Measurements from ENCODE around the gene DAP.

DAP gene

DNA sequence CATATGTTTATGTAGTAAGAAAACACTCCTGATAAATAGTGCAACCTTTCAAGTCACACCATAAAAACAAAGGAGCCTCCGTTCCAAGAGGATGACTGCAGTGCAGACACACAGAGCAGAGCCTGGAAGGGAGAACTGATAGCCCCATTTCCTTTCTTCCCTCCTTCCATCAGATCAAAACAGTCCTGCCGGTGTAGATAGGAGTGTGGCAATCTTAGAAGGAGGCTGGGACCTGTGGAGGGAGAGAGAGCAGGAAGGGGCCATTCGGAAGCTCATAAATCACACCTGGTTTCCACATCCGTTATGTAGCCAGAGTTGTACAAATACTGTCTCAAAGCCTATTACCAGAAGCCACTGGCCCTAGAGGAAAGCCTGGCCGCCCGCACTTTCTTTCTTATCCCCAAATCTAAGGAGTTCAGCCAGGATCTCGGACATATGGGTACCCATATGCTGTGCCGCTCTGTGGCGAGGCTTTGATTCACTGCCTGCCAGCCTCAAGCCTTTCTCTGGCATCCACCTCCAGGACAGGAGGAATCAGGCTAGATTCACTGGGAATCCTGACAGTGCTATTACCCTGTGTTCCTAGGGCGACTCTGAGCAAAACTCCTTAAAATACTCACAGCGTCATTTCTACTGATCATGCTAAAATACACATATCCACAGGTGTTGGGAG is 26.9 kb downstream of the DAP start:
- CTCF ChIA-PET, result interaction anchor here (1.0 kb wide), 1 partner anchor 11 kb away, joined by 3 read pairs; no protein-coding TSS in a partner anchor
- POLR2A ChIA-PET, result no interaction called here
- no peak for TF ChIP-seq CTCF (IDR thresholded peaks at IDR 0.05; ENCODE audit: insufficient read depth, low read length, missing control alignments)
- no peak for DNase-seq (ENCODE audit: low read depth, low spot score)
- H3K4me3 ChIP-seq (ENCODE audit: low read depth, low read length), result no peak overlapping the region

GRCh38 chr5:10733426-10733825 is 27.6 kb downstream of the DAP start:
- TF ChIP-seq CTCF (IDR thresholded peaks at IDR 0.05; ENCODE audit: insufficient read depth, low read length, missing control alignments), result no peak
- ChIA-PET POLR2A (no interaction called here), CTCF (no interaction called here)
- no peak for DNase-seq (ENCODE audit: low read depth, low spot score)
- H3K4me3 ChIP-seq (ENCODE audit: low read depth, low read length), result no peak overlapping the region

DNA sequence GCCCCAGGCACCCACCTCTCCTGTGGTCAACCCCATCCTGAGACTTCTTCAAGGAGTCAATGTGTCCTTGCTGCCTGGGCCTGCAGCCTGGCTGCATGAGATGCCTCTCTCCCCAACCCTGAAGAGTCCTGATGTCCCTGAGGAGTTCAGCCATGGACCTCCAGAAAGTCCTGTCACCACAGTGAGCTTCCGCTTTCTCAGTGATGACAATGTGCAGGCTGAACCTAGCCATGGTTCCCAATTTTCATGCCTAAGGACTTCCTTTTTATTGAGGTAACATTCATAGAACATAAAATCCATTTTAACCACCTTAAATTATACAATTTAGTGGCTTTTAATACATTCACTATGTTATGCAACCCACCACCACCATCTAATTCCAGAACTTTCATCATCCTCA is 29.1 kb downstream of the DAP start:
- H3K4me3 ChIP-seq (ENCODE audit: low read depth, low read length), result no peak overlapping the region
- ChIA-PET POLR2A (no interaction called here), CTCF (interaction anchor here (0.9 to 1.0 kb wide), 3 partner anchors 8 to 15 kb away, joined by 3 to 4 read pairs (median 3); no protein-coding TSS in a partner anchor)
- TF ChIP-seq CTCF (IDR thresholded peaks at IDR 0.05; ENCODE audit: insufficient read depth, low read length, missing control alignments), result no peak
- no peak for DNase-seq (ENCODE audit: low read depth, low spot score)

- POLR2A ChIA-PET, result no interaction called here
Observed at GRCh38 chr5:10730043-10730351, 31.0 kb downstream of the DAP start.

GRCh38 chr5:10729320-10730042 is 31.6 kb downstream of the DAP start:
- TF ChIP-seq CTCF (IDR thresholded peaks at IDR 0.05; ENCODE audit: insufficient read depth, low read length, missing control alignments), result no peak
- DNase-seq (ENCODE audit: low read depth, low spot score), result no peak
- POLR2A ChIA-PET, result no interaction called here
- CTCF ChIA-PET, result no interaction called here
- no peak overlapping the region for H3K4me3 ChIP-seq (ENCODE audit: low read depth, low read length)

More at GRCh38 chr5:10730043-10730351, 31.0 kb downstream of the DAP start:
- H3K4me3 ChIP-seq (ENCODE audit: low read depth, low read length), result no peak overlapping the region
- no peak for TF ChIP-seq CTCF (IDR thresholded peaks at IDR 0.05; ENCODE audit: insufficient read depth, low read length, missing control alignments)
- CTCF ChIA-PET, result no interaction called here
- DNase-seq (ENCODE audit: low read depth, low spot score), result no peak

- ChIA-PET CTCF (interaction anchor here (0.9 kb wide), 1 partner anchor 128 kb away, joined by 4 read pairs; no protein-coding TSS in a partner anchor), POLR2A (no interaction called here)
- no peak for DNase-seq (ENCODE audit: low read depth, low spot score)
- TF ChIP-seq CTCF (IDR thresholded peaks at IDR 0.05; ENCODE audit: insufficient read depth, low read length, missing control alignments), result no peak
- H3K4me3 ChIP-seq (ENCODE audit: low read depth, low read length), result no peak overlapping the region
Observed at GRCh38 chr5:10728679-10729078, 32.4 kb downstream of the DAP start.

Data from AG04449 (cell line).